Activated naive CD8-positive, alpha-beta T cell treated with anti-CD3 and anti-CD28 coated beads for 36 hours (primary cell): ENCODE measurements around the gene AOPEP. TPM values are rescaled to one million over a fixed set of nuclear protein-coding genes. Genes with fewer than 3 reads are reported as not detected.
A peak's percentile ranks its signal among the peaks of the same experiment; 100 is the strongest.

Source experiments
- DNase-seq: peaks from one replicate; pipeline ENCODE4 v3.0.0; 2021
- H3K27ac Mint-ChIP-seq: one replicate; pipeline ENCODE4 v1.8.0; 2022; ENCODE audit warnings: mild to moderate bottlenecking, moderate library complexity, mixed read lengths
- H3K27me3 Mint-ChIP-seq: one replicate; pipeline ENCODE4 v1.8.0; 2022; ENCODE audit warnings: mild to moderate bottlenecking, mixed read lengths
- H3K36me3 Mint-ChIP-seq: one replicate; pipeline ENCODE4 v1.8.0; 2021; ENCODE audit warnings: mild to moderate bottlenecking, mixed read lengths
- H3K4me1 Mint-ChIP-seq: one replicate; pipeline ENCODE4 v1.8.0; 2021; ENCODE audit warnings: mixed read lengths
- H3K4me3 Mint-ChIP-seq: one replicate; pipeline ENCODE4 v1.8.0; 2022; ENCODE audit warnings: mild to moderate bottlenecking, moderate library complexity, mixed read lengths
- H3K9me3 Mint-ChIP-seq: one replicate; pipeline ENCODE4 v1.8.0; 2022; ENCODE audit warnings: mixed read lengths
- total RNA-seq, 2 experiments: library from RNA; stranded (reverse); gene quantifications; one replicate each; pipeline ENCODE4 v1.2.3, GENCODE V29; 2021

The AOPEP gene
- total RNA-seq, 2 experiments from 2014 or later = 5.0 to 6.8 TPM

- H3K4me3 Mint-ChIP-seq = no peak overlapping the region
Measured at GRCh38 chr9:95047452-95048224, 321.1 kb downstream of the AOPEP start.

GRCh38 chr9:95048225-95049087 is 322.0 kb downstream of the AOPEP start:
- peaks cover 7% of the 10 kb centered on the region for H3K4me1 Mint-ChIP-seq

More at GRCh38 chr9:95047452-95048224, 321.1 kb downstream of the AOPEP start:
- Mint-ChIP-seq H3K27ac (no peak overlapping the region), H3K36me3 (no peaks in the 10 kb centered on the region), H3K27me3 (peaks cover 40% of the 10 kb centered on the region), H3K9me3 (no peaks in the 10 kb centered on the region), H3K4me1 (peaks cover 7% of the 10 kb centered on the region)
- DNase-seq = no peak

GRCh38 chr9:95049761-95050160 is 323.3 kb downstream of the AOPEP start:
- Mint-ChIP-seq H3K4me3 (no peak overlapping the region), H3K27me3 (peaks cover 42% of the 10 kb centered on the region), H3K9me3 (no peaks in the 10 kb centered on the region), H3K36me3 (peaks cover 2% of the 10 kb centered on the region), H3K4me1 (peaks cover 7% of the 10 kb centered on the region), H3K27ac (no peak overlapping the region)
- no peak for DNase-seq

More at GRCh38 chr9:95048225-95049087, 322.0 kb downstream of the AOPEP start:
- no peak overlapping the region for H3K27ac Mint-ChIP-seq
- H3K4me3 Mint-ChIP-seq = peak overlapping the region; percentile 72
- H3K36me3 Mint-ChIP-seq = peaks cover 2% of the 10 kb centered on the region
- no peaks in the 10 kb centered on the region for H3K9me3 Mint-ChIP-seq
- DNase-seq = peak; percentile 58
- peaks cover 42% of the 10 kb centered on the region for H3K27me3 Mint-ChIP-seq

GRCh38 chr9:95053611-95054570 is 327.4 kb downstream of the AOPEP start:
- DNase-seq = no peak
- no peak overlapping the region for H3K4me3 Mint-ChIP-seq
- no peaks in the 10 kb centered on the region for H3K9me3 Mint-ChIP-seq
- peaks cover 26% of the 10 kb centered on the region for H3K27me3 Mint-ChIP-seq
- peaks cover 2% of the 10 kb centered on the region for H3K36me3 Mint-ChIP-seq
- no peak overlapping the region for H3K27ac Mint-ChIP-seq
- peaks cover 2% of the 10 kb centered on the region for H3K4me1 Mint-ChIP-seq

- DNase-seq = no peak
- Mint-ChIP-seq H3K4me1 (no peaks in the 10 kb centered on the region), H3K4me3 (no peak overlapping the region), H3K27ac (no peak overlapping the region), H3K27me3 (peaks cover 12% of the 10 kb centered on the region), H3K9me3 (no peaks in the 10 kb centered on the region), H3K36me3 (peaks cover 2% of the 10 kb centered on the region)
Measured at GRCh38 chr9:95055334-95055850, 328.9 kb downstream of the AOPEP start.

- Mint-ChIP-seq H3K9me3 (no peaks in the 10 kb centered on the region), H3K27ac (no peak overlapping the region)
Measured at GRCh38 chr9:95055851-95056551, 329.5 kb downstream of the AOPEP start.

GRCh38 chr9:95057101-95057500 is 330.6 kb downstream of the AOPEP start:
- no peak overlapping the region for H3K27ac Mint-ChIP-seq
- H3K36me3 Mint-ChIP-seq = peaks cover 5% of the 10 kb centered on the region
- H3K4me3 Mint-ChIP-seq = no peak overlapping the region
- H3K27me3 Mint-ChIP-seq = peaks cover 3% of the 10 kb centered on the region
- no peaks in the 10 kb centered on the region for H3K4me1 Mint-ChIP-seq
- DNase-seq = no peak
- H3K9me3 Mint-ChIP-seq = no peaks in the 10 kb centered on the region

More at GRCh38 chr9:95055851-95056551, 329.5 kb downstream of the AOPEP start:
- Mint-ChIP-seq H3K4me3 (no peak overlapping the region), H3K36me3 (peaks cover 5% of the 10 kb centered on the region), H3K4me1 (no peaks in the 10 kb centered on the region), H3K27me3 (peaks cover 6% of the 10 kb centered on the region)
- no peak for DNase-seq

- H3K9me3 Mint-ChIP-seq = no peaks in the 10 kb centered on the region
- no peak overlapping the region for H3K27ac Mint-ChIP-seq
Measured at GRCh38 chr9:95058121-95058785, 331.8 kb downstream of the AOPEP start.

GRCh38 chr9:95058795-95059386 is 332.4 kb downstream of the AOPEP start:
- H3K4me1 Mint-ChIP-seq = no peaks in the 10 kb centered on the region
- H3K4me3 Mint-ChIP-seq = no peak overlapping the region
- H3K36me3 Mint-ChIP-seq = peaks cover 6% of the 10 kb centered on the region
- no peak overlapping the region for H3K27ac Mint-ChIP-seq
- H3K27me3 Mint-ChIP-seq = no peaks in the 10 kb centered on the region
- DNase-seq = no peak
- H3K9me3 Mint-ChIP-seq = no peaks in the 10 kb centered on the region

More at GRCh38 chr9:95058121-95058785, 331.8 kb downstream of the AOPEP start:
- Mint-ChIP-seq H3K36me3 (peaks cover 3% of the 10 kb centered on the region), H3K4me3 (no peak overlapping the region), H3K4me1 (no peaks in the 10 kb centered on the region), H3K27me3 (no peaks in the 10 kb centered on the region)
- no peak for DNase-seq

- DNase-seq = no peak
- no peak overlapping the region for H3K27ac Mint-ChIP-seq
- no peak overlapping the region for H3K4me3 Mint-ChIP-seq
- no peaks in the 10 kb centered on the region for H3K4me1 Mint-ChIP-seq
- H3K9me3 Mint-ChIP-seq = no peaks in the 10 kb centered on the region
- H3K27me3 Mint-ChIP-seq = no peaks in the 10 kb centered on the region
- peaks cover 6% of the 10 kb centered on the region for H3K36me3 Mint-ChIP-seq
Measured at GRCh38 chr9:95060234-95060633, 333.7 kb downstream of the AOPEP start.

- Mint-ChIP-seq H3K4me1 (no peaks in the 10 kb centered on the region), H3K9me3 (no peaks in the 10 kb centered on the region), H3K27me3 (no peaks in the 10 kb centered on the region)
Measured at GRCh38 chr9:95060916-95061315, 334.4 kb downstream of the AOPEP start.

GRCh38 chr9:95061916-95062595 is 335.6 kb downstream of the AOPEP start:
- Mint-ChIP-seq H3K27ac (no peak overlapping the region), H3K36me3 (peaks cover 6% of the 10 kb centered on the region), H3K4me1 (no peaks in the 10 kb centered on the region), H3K4me3 (no peak overlapping the region), H3K27me3 (no peaks in the 10 kb centered on the region), H3K9me3 (no peaks in the 10 kb centered on the region)
- no peak for DNase-seq

More at GRCh38 chr9:95060916-95061315, 334.4 kb downstream of the AOPEP start:
- no peak overlapping the region for H3K4me3 Mint-ChIP-seq
- DNase-seq = no peak
- H3K36me3 Mint-ChIP-seq = peaks cover 6% of the 10 kb centered on the region
- H3K27ac Mint-ChIP-seq = no peak overlapping the region
